Omental fat pad (tissue), 4 donors: ENCODE results near the gene TBC1D22A. TPM values are rescaled to one million over a fixed set of nuclear protein-coding genes. Genes with fewer than 3 reads are reported as not detected.

Experiments
- ATAC-seq: fragments of 150-250 bp; one replicate; pipeline ENCODE4 v1.9.1; 2016; ENCODE audit warnings: mild to moderate bottlenecking, moderate library complexity; ENCODE audit not compliant: low FRiP score
- DNase-seq: peaks from one replicate; pipeline ENCODE4 v3.0.0-alpha.2; 2019; ENCODE audit warnings: low spot score
- total RNA-seq, 4 donors: library from RNA; depleted of rRNA; stranded (reverse); fragments of >200 nt; gene quantifications; one replicate each; pipeline ENCODE4 v1.1.0, GENCODE V29; 2016
- TF ChIP-seq, protein P1 (sequence below), 3 donors: fragments of 450-650 bp; IDR thresholded peaks; one replicate each; pipeline ENCODE4 v1.5.1; 2016 to 2017; ENCODE audit warnings: antibody characterized with exemption in 3 of 3, mild to moderate bottlenecking in 3 of 3, moderate library complexity in 2 of 3

Gene TBC1D22A
- total RNA-seq, 4 donors from 2014 or later = 21.3 to 31.2 (median 24.5) TPM

DNA sequence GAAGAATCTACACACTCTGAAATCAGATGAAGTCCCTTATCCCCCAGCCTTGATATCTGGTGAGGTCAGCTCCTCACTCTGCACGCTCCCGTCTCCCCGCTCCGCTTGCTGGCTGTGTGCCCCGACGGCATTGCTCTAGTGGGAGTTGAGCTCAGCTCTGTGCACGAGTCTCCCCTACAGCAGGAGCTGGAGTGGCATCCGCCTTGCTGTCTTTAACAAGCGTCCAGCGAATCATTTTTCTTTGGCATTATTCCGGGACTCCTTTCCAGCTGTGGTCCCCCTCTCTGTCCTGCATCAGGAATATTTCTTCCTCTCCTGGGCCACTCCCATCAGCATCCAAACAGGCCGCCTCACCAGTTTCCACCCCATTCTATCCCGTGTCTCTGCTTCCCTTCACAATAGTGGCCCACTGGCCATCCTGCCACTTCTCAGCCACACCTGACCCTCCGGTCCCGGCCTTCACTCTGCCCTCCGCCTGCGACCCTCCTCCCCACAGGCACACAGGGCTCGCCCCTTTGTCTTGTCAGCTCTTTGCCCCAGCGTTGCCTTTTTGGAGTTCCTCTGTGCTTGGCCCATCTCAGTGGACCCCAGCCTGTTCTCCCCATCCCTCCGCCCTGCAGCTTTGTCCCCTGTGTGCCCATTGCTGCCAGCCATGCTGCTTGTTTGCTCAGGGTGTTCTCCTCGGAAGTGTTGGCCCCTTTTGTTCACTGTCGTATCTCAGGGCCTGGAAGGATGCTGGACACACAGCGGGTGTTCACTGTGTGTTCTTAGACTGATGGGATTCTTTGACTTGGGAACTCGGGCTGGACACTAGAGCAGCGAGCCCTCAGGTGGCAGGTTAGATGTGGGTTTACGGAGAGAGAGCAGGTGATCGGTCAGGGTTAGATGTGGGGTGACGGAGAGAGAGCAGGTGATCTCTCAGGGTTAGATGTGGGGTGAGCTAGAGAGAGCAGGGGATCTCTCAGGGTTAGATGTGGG lies 441.8 kb downstream of the TBC1D22A start:
- ATAC-seq = no peak
- TF ChIP-seq, protein P1, sequence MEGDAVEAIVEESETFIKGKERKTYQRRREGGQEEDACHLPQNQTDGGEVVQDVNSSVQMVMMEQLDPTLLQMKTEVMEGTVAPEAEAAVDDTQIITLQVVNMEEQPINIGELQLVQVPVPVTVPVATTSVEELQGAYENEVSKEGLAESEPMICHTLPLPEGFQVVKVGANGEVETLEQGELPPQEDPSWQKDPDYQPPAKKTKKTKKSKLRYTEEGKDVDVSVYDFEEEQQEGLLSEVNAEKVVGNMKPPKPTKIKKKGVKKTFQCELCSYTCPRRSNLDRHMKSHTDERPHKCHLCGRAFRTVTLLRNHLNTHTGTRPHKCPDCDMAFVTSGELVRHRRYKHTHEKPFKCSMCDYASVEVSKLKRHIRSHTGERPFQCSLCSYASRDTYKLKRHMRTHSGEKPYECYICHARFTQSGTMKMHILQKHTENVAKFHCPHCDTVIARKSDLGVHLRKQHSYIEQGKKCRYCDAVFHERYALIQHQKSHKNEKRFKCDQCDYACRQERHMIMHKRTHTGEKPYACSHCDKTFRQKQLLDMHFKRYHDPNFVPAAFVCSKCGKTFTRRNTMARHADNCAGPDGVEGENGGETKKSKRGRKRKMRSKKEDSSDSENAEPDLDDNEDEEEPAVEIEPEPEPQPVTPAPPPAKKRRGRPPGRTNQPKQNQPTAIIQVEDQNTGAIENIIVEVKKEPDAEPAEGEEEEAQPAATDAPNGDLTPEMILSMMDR (IDR thresholded peaks at IDR 0.05) = no peak
- DNase-seq = no peak

DNA sequence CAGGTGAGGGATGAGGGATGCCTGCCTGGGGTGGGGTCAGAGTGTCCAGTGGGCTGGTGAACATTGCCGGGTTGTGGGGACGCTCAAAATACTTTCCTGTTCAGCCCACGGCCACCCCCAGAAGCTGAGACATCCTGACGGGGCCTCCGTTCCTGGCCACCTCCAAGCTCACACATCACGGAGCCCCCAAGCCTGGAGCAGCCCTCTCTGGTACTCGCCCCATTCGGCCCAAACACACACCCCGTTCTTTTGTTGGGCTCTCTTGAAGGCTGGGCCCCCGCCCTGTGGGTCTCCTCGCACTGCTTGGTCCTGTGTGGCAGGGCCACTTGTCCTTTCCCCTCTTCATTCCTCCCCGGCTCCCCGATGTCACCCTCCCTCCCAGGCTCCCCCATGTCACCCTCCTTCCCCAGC lies 442.6 kb downstream of the TBC1D22A start:
- no peak for DNase-seq
- ATAC-seq = no peak
- TF ChIP-seq, protein P1 (IDR thresholded peaks at IDR 0.05) = no peak

DNA sequence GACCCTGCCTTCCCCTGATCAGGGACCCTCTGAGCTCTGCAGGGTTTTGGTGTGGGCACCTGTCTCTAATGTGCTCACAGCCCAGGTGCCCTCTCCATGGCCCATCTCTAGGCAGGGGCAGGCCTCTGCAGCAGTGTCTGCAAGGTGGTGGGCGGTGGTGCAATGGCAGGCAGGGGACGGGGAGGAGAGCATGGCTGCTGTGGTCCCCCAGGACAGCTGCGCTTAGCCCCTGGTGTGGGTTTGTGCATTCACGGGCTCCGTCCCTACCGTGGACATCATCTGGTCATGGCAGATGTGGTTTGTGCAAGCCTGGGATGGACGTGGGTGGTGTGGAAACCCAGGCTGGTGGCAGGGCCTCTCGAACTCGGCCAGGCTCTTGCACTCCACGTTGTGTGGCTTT lies 443.1 kb downstream of the TBC1D22A start:
- DNase-seq (no peak), ATAC-seq (no peak)
- TF ChIP-seq, protein P1 (IDR thresholded peaks at IDR 0.05) = no peak

DNA sequence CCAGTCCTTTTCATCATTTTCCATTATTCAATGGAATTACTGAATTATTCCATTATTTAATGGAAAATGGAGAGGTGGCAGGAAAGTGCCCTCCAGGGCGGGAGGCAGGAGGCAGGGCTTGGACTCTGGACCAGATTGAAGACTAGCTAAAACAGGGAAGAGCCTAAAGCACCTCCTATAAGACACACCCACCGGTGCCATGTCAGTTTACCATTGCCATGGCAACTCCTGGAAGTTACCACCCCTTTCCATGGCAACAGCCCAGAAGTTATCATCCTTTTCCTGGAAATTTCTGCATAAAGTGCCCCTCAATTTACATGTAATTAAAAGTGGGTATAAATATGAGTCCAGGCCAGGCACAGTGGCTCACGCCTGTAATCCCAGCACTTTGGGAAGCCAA lies 443.7 kb downstream of the TBC1D22A start:
- TF ChIP-seq, protein P1 (IDR thresholded peaks at IDR 0.05) = no peak
- DNase-seq = no peak
- ATAC-seq = no peak

DNA sequence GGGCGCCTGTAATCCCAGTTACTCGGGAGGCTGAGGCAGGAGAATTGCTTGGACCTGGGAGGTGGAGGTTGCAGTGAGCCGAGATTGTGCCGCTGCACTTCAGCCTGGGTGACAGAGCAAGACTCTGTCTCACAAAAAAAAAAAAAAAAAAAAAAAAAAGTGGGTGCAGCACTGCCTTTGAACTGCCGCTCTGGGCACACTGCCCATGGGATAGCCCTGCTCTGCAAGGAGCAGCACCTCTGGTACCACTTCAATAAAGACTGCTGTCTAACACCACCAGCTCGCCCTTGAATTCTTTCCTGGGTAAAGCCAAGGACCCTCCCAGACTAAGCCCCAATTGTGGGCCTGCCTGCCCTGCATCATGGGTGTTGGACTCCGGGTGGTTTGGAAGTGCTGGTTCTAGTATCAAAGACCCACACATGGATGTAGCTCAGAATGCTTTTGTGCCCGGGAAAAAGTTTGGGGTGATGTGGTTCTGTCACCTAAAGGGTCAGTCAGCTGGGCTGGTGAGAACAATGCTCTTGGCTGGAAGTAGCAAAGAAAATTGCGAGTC lies 444.3 kb downstream of the TBC1D22A start:
- DNase-seq = no peak
- TF ChIP-seq, protein P1 (IDR thresholded peaks at IDR 0.05) = no peak
- ATAC-seq = no peak

DNA sequence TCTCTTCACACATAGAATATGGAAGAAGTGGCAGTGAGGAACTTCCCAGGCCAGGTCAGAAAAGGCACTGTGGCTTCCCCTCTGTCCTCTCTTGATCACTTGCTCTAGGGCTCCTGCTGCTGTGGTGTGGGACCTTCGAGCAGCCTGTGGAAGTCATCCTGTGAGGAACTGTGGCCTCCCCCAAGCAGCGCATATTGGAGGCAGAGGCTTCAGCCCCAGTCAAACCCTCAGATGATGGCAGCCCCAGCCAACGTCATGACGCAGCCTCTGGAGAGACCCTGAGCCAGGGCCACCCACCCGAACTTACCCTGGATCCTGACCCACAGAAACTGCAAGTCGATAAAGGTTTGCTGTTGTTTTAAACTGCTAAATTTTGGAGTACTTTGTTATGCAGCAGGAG lies 444.9 kb downstream of the TBC1D22A start:
- ATAC-seq = no peak
- TF ChIP-seq, protein P1 (IDR thresholded peaks at IDR 0.05) = no peak
- no peak for DNase-seq
